ENCODE data around the gene PRSS23.

PRSS23 gene

GRCh38 chr11:86775361-86775760 lies 25.0 kb upstream of the PRSS23 start:
- CTCF ChIA-PET = interaction anchor here (1.0 to 1.2 kb wide), 2 partner anchors 10 to 14 kb away, joined by 3 to 4 read pairs; no protein-coding TSS in a partner anchor
- TF ChIP-seq CTCF (IDR thresholded peaks at IDR 0.05; ENCODE audit: control extremely low read depth, extremely low read depth, low read depth, missing control alignments) = no peak
- no peak for DNase-seq (ENCODE audit: extremely low spot score)
- POLR2A ChIA-PET = no interaction called here

- DNase-seq (ENCODE audit: extremely low spot score) = no peak
- POLR2A ChIA-PET = no interaction called here
- CTCF ChIA-PET = interaction anchor here (1.5 to 1.6 kb wide), 2 partner anchors 9 to 16 kb away, joined by 3 read pairs; no protein-coding TSS in a partner anchor
- no peak for TF ChIP-seq CTCF (IDR thresholded peaks at IDR 0.05; ENCODE audit: control extremely low read depth, extremely low read depth, low read depth, missing control alignments)
These were observed 18.8 kb upstream of the PRSS23 start for GRCh38 chr11:86781546-86781945.

- no peak for TF ChIP-seq CTCF (IDR thresholded peaks at IDR 0.05; ENCODE audit: control extremely low read depth, extremely low read depth, low read depth, missing control alignments)
- no peak for DNase-seq (ENCODE audit: extremely low spot score)
- ChIA-PET POLR2A (no interaction called here), CTCF (no interaction called here)
These were observed 17.6 kb upstream of the PRSS23 start for GRCh38 chr11:86782742-86783141.

- ChIA-PET CTCF (interaction anchor here (1.7 kb wide), 1 partner anchor 10 kb away, joined by 4 read pairs; no protein-coding TSS in a partner anchor), POLR2A (no interaction called here)
- TF ChIP-seq CTCF (IDR thresholded peaks at IDR 0.05; ENCODE audit: control extremely low read depth, extremely low read depth, low read depth, missing control alignments) = no peak
- no peak for DNase-seq (ENCODE audit: extremely low spot score)
These were observed 16.7 kb upstream of the PRSS23 start for GRCh38 chr11:86783661-86784060.

- no peak for DNase-seq (ENCODE audit: extremely low spot score)
- TF ChIP-seq CTCF (IDR thresholded peaks at IDR 0.05; ENCODE audit: control extremely low read depth, extremely low read depth, low read depth, missing control alignments) = no peak
- ChIA-PET CTCF (interaction anchor here (1.1 to 1.7 kb wide), 3 partner anchors 9 to 14 kb away, joined by 3 to 4 read pairs (median 4); no protein-coding TSS in a partner anchor), POLR2A (no interaction called here)
These were observed 16.1 kb upstream of the PRSS23 start for GRCh38 chr11:86784241-86784681.

- no peak for TF ChIP-seq CTCF (IDR thresholded peaks at IDR 0.05; ENCODE audit: control extremely low read depth, extremely low read depth, low read depth, missing control alignments)
- ChIA-PET CTCF (interaction anchor here (1.0 to 1.7 kb wide), 4 partner anchors 8 to 16 kb away, joined by 3 to 4 read pairs (median 4); no protein-coding TSS in a partner anchor), POLR2A (no interaction called here)
- no peak for DNase-seq (ENCODE audit: extremely low spot score)
These were observed 14.8 kb upstream of the PRSS23 start for GRCh38 chr11:86785576-86785975.
